GM12874 (cell line): ENCODE results near the gene FGFRL1.

Experiments
- TF ChIP-seq, protein P1 (sequence below): IDR thresholded peaks from 2 replicates; pipeline ENCODE4 v1.5.1; 2011; ENCODE audit warnings: low read depth, mild to moderate bottlenecking, control low read depth, low read length, moderate library complexity; ENCODE audit not compliant: insufficient read depth

Gene FGFRL1

DNA sequence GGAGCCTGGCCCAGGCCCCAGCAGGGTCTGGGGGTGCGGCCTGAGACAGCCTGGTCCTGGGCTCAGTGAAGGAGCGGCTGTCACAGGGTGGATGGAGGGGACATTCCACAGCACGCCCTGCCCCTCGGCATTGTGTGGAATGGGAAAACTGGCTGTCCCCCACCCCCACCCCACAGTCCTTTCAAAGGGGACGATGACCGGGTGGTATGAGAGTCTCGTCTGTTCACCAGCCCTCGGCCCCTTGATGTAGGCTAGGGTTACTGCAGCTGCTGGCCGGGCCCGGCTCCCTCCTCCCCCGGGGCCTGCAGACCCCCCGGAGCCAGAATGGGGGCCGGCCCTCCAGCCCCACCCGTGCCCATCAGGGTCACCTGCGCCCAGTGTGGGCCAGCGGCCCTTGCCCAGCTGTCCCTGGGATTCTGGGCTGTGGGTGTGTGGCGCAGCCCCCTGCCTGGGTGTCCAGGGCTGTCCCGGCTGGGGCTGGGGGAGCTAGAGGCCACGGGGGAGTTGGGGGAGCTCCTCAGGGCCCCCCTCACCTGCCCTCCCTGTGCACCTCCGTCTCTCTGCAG, 11.7 kb downstream of the FGFRL1 start:
- TF ChIP-seq, protein P1, sequence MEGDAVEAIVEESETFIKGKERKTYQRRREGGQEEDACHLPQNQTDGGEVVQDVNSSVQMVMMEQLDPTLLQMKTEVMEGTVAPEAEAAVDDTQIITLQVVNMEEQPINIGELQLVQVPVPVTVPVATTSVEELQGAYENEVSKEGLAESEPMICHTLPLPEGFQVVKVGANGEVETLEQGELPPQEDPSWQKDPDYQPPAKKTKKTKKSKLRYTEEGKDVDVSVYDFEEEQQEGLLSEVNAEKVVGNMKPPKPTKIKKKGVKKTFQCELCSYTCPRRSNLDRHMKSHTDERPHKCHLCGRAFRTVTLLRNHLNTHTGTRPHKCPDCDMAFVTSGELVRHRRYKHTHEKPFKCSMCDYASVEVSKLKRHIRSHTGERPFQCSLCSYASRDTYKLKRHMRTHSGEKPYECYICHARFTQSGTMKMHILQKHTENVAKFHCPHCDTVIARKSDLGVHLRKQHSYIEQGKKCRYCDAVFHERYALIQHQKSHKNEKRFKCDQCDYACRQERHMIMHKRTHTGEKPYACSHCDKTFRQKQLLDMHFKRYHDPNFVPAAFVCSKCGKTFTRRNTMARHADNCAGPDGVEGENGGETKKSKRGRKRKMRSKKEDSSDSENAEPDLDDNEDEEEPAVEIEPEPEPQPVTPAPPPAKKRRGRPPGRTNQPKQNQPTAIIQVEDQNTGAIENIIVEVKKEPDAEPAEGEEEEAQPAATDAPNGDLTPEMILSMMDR, result no peak

DNA sequence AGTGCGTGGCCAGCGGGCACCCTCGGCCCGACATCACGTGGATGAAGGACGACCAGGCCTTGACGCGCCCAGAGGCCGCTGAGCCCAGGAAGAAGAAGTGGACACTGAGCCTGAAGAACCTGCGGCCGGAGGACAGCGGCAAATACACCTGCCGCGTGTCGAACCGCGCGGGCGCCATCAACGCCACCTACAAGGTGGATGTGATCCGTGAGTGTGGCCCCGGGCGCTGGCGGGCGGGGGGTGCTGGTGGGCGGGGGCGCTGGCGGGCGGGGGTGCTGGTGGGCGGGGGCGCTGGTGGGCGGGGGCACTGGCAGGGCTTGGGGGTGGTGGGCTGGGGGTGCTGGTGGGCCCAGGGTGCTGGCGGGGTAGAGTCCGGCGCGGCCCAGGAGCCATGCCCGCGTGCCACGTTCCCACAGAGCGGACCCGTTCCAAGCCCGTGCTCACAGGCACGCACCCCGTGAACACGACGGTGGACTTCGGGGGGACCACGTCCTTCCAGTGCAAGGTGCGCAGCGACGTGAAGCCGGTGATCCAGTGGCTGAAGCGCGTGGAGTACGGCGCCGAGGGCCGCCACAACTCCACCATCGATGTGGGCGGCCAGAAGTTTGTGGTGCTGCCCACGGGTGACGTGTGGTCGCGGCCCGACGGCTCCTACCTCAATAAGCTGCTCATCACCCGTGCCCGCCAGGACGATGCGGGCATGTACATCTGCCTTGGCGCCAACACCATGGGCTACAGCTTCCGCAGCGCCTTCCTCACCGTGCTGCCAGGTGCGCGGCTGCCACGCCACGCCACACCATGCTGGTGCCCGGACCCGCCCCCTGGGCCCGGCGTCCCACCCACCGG, 12.7 kb downstream of the FGFRL1 start:
- TF ChIP-seq, protein P1, result no peak

DNA sequence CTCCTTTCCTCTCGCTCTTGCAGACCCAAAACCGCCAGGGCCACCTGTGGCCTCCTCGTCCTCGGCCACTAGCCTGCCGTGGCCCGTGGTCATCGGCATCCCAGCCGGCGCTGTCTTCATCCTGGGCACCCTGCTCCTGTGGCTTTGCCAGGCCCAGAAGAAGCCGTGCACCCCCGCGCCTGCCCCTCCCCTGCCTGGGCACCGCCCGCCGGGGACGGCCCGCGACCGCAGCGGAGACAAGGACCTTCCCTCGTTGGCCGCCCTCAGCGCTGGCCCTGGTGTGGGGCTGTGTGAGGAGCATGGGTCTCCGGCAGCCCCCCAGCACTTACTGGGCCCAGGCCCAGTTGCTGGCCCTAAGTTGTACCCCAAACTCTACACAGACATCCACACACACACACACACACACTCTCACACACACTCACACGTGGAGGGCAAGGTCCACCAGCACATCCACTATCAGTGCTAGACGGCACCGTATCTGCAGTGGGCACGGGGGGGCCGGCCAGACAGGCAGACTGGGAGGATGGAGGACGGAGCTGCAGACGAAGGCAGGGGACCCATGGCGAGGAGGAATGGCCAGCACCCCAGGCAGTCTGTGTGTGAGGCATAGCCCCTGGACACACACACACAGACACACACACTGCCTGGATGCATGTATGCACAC, 13.6 kb downstream of the FGFRL1 start:
- TF ChIP-seq, protein P1, result no peak

DNA sequence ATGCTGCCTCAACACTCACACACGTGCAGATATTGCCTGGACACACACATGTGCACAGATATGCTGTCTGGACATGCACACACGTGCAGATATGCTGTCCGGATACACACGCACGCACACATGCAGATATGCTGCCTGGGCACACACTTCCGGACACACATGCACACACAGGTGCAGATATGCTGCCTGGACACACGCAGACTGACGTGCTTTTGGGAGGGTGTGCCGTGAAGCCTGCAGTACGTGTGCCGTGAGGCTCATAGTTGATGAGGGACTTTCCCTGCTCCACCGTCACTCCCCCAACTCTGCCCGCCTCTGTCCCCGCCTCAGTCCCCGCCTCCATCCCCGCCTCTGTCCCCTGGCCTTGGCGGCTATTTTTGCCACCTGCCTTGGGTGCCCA, 14.7 kb downstream of the FGFRL1 start:
- TF ChIP-seq, protein P1, result no peak

DNA sequence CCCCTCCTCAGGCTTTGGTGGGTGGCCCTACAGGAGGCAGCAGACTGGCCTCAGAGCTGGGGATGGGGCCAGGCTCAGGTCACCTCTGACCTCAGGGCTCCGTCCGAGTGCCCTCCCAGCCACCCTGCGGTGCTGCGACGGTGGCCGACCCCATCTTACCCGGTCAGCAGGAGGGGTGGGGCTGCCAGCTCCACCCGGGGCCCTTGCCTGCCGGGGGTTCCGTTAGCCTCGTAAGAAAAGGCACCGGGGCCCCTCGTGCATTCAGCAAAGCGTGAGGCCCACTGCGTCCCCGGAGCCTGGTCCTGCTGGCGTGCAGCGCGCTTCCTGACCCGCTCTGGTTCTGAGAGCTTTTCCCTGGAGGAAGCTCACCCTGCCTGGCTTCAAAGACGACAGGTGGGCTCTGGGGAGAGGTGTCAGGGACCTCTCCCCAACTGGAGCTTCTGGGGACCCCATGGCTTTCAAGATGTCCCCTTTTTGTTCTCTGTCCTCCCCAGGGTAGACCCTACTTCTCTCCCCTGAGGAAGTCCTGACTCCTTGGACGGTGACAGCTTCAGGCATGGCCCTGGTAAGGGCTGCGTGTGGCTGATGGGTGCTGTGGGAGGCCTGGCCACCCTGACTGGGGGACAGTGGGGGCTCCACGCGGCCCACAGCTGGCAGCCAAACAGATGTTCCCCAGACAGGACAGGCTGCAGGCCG, 15.9 kb downstream of the FGFRL1 start:
- TF ChIP-seq, protein P1, result no peak

DNA sequence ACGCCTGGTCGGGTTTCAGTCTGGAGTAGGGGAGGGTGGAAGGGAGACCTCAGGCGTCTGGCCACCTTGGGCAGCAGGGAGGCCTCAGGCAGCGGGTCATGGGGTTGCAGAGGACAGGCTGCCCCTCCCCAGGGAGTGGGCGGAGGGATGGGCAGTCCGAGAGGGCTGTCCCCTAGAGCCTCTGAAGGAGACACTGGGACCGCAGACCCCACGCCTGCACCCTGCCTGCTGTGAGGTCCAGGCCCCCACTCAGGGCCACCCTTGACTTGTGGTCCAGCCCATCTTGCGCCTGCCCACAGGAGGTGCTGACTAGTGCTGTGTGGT, 16.5 kb downstream of the FGFRL1 start:
- TF ChIP-seq, protein P1, result no peak
